Measurements from ENCODE around the gene SGMS1.
"Not testable (repeated sequence)": the region's sequence is repeated elsewhere in the genome, so short reads cannot be mapped to it uniquely, and the experiment has no call there.

SGMS1 gene

DNA sequence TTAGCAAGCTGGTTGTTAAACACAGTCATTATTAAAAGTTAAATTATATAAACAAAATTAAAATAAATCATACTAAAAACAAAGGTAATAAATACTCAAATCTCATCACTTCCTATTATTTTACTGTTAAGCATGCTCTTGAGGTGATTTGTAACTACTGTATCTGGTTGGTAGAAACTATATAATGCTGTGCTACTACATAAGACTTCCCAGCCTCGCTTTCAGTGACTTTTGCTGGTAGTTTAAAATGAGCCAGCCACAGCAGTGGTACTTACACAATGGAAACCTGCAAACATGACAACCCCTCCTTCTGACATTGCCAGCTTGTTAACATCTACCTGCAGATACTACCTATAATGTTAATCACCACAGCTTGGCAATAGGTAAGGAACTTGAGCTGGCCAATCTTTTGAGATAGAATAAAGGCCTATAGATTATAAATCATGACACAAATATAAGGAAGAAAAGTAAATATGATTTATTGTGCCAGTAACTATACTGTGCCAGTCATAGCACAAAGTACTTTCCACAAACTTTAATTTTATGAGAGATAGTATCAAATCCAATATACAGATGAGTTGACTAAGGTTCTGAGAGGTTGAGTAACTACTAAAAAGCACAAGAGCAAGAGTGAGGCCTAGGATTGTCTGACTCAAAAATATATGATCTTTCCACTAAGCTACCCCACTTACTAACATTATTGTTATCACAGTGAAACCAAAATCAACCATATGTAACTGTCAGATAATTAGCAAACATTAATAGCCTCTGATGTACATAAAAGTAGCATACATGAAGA lies 191.3 kb downstream of the SGMS1 start:
- TF ChIP-seq, protein P1, sequence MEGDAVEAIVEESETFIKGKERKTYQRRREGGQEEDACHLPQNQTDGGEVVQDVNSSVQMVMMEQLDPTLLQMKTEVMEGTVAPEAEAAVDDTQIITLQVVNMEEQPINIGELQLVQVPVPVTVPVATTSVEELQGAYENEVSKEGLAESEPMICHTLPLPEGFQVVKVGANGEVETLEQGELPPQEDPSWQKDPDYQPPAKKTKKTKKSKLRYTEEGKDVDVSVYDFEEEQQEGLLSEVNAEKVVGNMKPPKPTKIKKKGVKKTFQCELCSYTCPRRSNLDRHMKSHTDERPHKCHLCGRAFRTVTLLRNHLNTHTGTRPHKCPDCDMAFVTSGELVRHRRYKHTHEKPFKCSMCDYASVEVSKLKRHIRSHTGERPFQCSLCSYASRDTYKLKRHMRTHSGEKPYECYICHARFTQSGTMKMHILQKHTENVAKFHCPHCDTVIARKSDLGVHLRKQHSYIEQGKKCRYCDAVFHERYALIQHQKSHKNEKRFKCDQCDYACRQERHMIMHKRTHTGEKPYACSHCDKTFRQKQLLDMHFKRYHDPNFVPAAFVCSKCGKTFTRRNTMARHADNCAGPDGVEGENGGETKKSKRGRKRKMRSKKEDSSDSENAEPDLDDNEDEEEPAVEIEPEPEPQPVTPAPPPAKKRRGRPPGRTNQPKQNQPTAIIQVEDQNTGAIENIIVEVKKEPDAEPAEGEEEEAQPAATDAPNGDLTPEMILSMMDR (IDR thresholded peaks at IDR 0.05; ENCODE audit: unreplicated experiment in 3 of 3), result no peak
- H3K27ac Mint-ChIP-seq, result no peak overlapping the region
- H3K4me1 Mint-ChIP-seq, result no peaks in the 10 kb centered on the region
- H3K36me3 Mint-ChIP-seq (ENCODE audit: low read depth), result no peaks in the 10 kb centered on the region
- no peaks in the 10 kb centered on the region for H3K27me3 Mint-ChIP-seq (ENCODE audit: low read depth)
- H3K9me3 Mint-ChIP-seq, result no peaks in the 10 kb centered on the region
- H3K4me3 Mint-ChIP-seq, result no peak overlapping the region

DNA sequence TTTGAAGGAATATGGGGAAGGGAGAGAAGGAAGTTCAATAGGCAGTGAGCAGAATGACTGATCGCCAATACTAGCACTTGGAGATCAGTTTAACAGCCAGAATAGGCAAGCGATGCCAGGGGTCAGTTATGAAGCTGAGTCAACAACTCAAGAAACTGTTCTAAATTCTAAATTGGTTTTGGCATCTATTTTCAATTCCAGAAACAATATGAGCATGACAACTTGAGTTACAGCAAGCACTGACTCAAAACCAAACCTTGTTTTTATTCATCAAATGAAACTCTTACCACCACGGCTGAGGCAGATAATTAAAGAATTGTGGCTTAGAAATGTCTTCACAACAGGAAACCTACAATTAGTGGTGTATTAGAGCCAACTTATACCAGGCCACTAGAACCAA lies 192.0 kb downstream of the SGMS1 start:
- Mint-ChIP-seq H3K27ac (peak overlapping the region in 2 of 3 experiments; percentile 35 to 41), H3K27me3 (ENCODE audit: low read depth) (no peaks in the 10 kb centered on the region), H3K36me3 (ENCODE audit: low read depth) (no peaks in the 10 kb centered on the region), H3K4me1 (no peaks in the 10 kb centered on the region), H3K4me3 (no peak overlapping the region), H3K9me3 (no peaks in the 10 kb centered on the region)
- TF ChIP-seq, protein P1 (IDR thresholded peaks at IDR 0.05; ENCODE audit: unreplicated experiment in 3 of 3), result no peak

DNA sequence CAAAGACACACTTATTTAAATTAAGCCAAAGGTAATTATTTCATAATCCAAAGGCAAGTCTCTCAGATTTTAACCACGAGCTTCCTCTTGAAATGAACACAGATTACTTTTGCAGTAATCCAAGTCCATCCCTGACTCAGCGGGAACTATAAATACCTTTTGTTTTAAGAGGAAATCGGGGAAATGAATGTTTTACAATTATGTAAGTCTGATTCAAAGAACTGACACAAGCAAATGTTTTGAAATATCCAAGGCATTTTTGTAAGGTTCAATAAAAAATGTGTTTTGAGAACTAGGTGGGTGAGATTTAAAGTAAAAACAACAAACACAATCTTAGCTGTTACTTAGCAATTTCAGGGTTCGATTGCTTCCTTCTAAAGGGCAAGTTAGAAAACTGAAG lies 192.6 kb downstream of the SGMS1 start:
- H3K4me1 Mint-ChIP-seq, result no peaks in the 10 kb centered on the region
- peak overlapping the region in 2 of 3 experiments; percentile 35 to 41 for H3K27ac Mint-ChIP-seq
- H3K27me3 Mint-ChIP-seq (ENCODE audit: low read depth), result no peaks in the 10 kb centered on the region
- no peak overlapping the region for H3K4me3 Mint-ChIP-seq
- TF ChIP-seq, protein P1 (IDR thresholded peaks at IDR 0.05; ENCODE audit: unreplicated experiment in 3 of 3), result no peak
- no peaks in the 10 kb centered on the region for H3K9me3 Mint-ChIP-seq
- H3K36me3 Mint-ChIP-seq (ENCODE audit: low read depth), result no peaks in the 10 kb centered on the region

DNA sequence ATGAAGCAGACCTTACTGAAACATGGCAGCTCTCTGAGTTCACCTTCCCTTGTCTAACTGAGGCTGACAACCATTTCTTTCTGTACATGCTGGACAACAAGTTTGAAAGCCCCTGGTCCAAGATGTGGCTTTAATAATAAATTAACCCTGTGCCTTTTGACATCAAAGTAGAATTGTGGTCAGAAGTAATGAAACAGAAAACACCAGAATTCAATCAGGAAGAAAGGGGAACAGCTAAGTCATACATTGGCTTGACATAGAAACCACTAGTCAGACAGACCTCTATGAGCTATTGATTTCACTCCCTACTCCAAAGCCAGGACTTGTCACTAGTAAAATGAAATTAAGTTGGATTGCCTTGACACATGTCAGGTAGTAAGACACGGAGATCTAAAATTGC lies 197.3 kb downstream of the SGMS1 start:
- TF ChIP-seq, protein P1 (IDR thresholded peaks at IDR 0.05; ENCODE audit: unreplicated experiment in 3 of 3), result no peak
- H3K4me3 Mint-ChIP-seq, result no peak overlapping the region
- no peaks in the 10 kb centered on the region for H3K4me1 Mint-ChIP-seq
- H3K27me3 Mint-ChIP-seq (ENCODE audit: low read depth), result no peaks in the 10 kb centered on the region
- no peaks in the 10 kb centered on the region for H3K9me3 Mint-ChIP-seq
- no peak overlapping the region for H3K27ac Mint-ChIP-seq
- H3K36me3 Mint-ChIP-seq (ENCODE audit: low read depth), result no peaks in the 10 kb centered on the region

DNA sequence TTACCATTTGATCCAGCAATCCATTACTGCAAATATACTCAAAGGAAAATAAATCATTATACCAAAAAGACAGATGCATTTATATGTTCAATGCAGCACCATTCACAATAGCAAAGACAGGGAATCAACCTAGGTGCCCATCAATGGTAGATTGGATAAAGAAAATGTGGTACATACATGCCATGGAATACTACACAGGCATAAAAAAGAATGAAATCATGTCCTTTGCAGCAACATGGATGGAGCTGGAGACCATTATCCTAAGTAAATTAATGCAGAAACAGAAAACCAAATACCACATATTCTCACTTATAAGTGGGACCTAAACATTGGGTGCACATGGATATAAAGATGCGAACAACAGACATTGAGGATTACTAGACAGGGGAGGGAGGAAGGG lies 198.5 kb downstream of the SGMS1 start:
- H3K27ac Mint-ChIP-seq; H3K4me1 Mint-ChIP-seq; H3K36me3 Mint-ChIP-seq (ENCODE audit: low read depth); H3K4me3 Mint-ChIP-seq; H3K9me3 Mint-ChIP-seq; H3K27me3 Mint-ChIP-seq (ENCODE audit: low read depth): not testable (repeated sequence)

DNA sequence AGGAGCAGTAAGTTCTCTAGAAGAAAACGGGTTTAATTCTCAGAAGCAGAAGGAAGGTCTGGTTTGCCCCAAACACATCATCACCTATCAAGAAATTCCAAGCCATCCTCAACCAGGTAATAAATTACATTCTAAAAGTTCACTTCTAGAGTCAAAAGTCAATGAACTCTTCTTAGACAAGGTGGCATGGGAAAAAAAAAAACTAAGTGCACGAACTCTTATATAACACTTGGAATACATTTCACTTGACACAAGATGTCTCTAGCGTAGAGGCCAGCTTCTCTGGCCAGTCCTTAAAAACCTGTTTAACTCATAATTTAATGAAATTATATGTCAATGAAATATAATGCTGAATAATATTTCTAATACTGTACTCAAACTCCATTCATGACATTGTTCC lies 200.3 kb downstream of the SGMS1 start:
- TF ChIP-seq, protein P1 (IDR thresholded peaks at IDR 0.05; ENCODE audit: unreplicated experiment in 3 of 3), result no peak
- H3K27ac Mint-ChIP-seq, result no peak overlapping the region
- H3K36me3 Mint-ChIP-seq (ENCODE audit: low read depth), result no peaks in the 10 kb centered on the region
- no peaks in the 10 kb centered on the region for H3K9me3 Mint-ChIP-seq
- H3K4me3 Mint-ChIP-seq, result no peak overlapping the region
- H3K4me1 Mint-ChIP-seq, result no peaks in the 10 kb centered on the region
- no peaks in the 10 kb centered on the region for H3K27me3 Mint-ChIP-seq (ENCODE audit: low read depth)
